ENCODE data around the gene SC5D.

The SC5D gene

GRCh38 chr11:121291896-121292494 lies 576 bp upstream of the SC5D start:
- DNase-seq (ENCODE audit: low read depth), result no peak

GRCh38 chr11:121293288-121293594 lies 670 bp downstream of the SC5D start:
- no peak for DNase-seq (ENCODE audit: low read depth)

GRCh38 chr11:121295246-121296029 lies 2.9 kb downstream of the SC5D start:
- no peak for DNase-seq (ENCODE audit: low read depth)

GRCh38 chr11:121297872-121298271 lies 5.3 kb downstream of the SC5D start:
- no peak for DNase-seq (ENCODE audit: low read depth)

GRCh38 chr11:121298774-121299173 lies 6.2 kb downstream of the SC5D start:
- DNase-seq (ENCODE audit: low read depth), result no peak

- no peak for DNase-seq (ENCODE audit: low read depth)
Measured at GRCh38 chr11:121299417-121299816, 6.8 kb downstream of the SC5D start.

- no peak for DNase-seq (ENCODE audit: low read depth)
Measured at GRCh38 chr11:121300313-121300971, 7.9 kb downstream of the SC5D start.

GRCh38 chr11:121300972-121301699 lies 8.6 kb downstream of the SC5D start:
- no peak for DNase-seq (ENCODE audit: low read depth)

GRCh38 chr11:121304759-121305158 lies 12.2 kb downstream of the SC5D start:
- DNase-seq (ENCODE audit: low read depth), result no peak

GRCh38 chr11:121308816-121309215 lies 16.2 kb downstream of the SC5D start:
- DNase-seq (ENCODE audit: low read depth), result no peak

- DNase-seq (ENCODE audit: low read depth), result no peak
Measured at GRCh38 chr11:121309688-121310087, 17.1 kb downstream of the SC5D start.

- no peak for DNase-seq (ENCODE audit: low read depth)
Measured at GRCh38 chr11:121310908-121311307, 18.3 kb downstream of the SC5D start.

- no peak for DNase-seq (ENCODE audit: low read depth)
Measured at GRCh38 chr11:121311373-121311772, 18.8 kb downstream of the SC5D start.

GRCh38 chr11:121312483-121312882 lies 19.9 kb downstream of the SC5D start:
- DNase-seq (ENCODE audit: low read depth), result no peak

- DNase-seq (ENCODE audit: low read depth), result no peak
Measured at GRCh38 chr11:121318848-121319834, 26.6 kb downstream of the SC5D start.

GRCh38 chr11:121321614-121322243 lies 29.2 kb downstream of the SC5D start:
- DNase-seq (ENCODE audit: low read depth), result no peak

GRCh38 chr11:121323046-121323607 lies 30.6 kb downstream of the SC5D start:
- no peak for DNase-seq (ENCODE audit: low read depth)

- no peak for DNase-seq (ENCODE audit: low read depth)
Measured at GRCh38 chr11:121326230-121326629, 33.7 kb downstream of the SC5D start.

- no peak for DNase-seq (ENCODE audit: low read depth)
Measured at GRCh38 chr11:121327553-121327952, 35.0 kb downstream of the SC5D start.

- no peak for DNase-seq (ENCODE audit: low read depth)
Measured at GRCh38 chr11:121328176-121328966, 35.8 kb downstream of the SC5D start.

Measured in stimulated activated CD8-positive, alpha-beta memory T cell treated with anti-CD3 and anti-CD28 coated beads, Interleukin-12 subunit alpha, Interleukin-12 subunit beta, amount 100 ng/mL, for 4 hours (primary cell).